ENCODE results near the gene THRAP3. TPM values are rescaled to one million over a fixed set of nuclear protein-coding genes. Genes with fewer than 3 reads are reported as not detected.
A peak's percentile ranks its signal among the peaks of the same experiment; 100 is the strongest.

The THRAP3 gene
- total and polyA plus RNA-seq, 9 of the 15 experiments (the other 6 are each of a cell fraction or from before 2014, with no cell fraction given), result 66.2 to 135 (median 113) TPM

DNA sequence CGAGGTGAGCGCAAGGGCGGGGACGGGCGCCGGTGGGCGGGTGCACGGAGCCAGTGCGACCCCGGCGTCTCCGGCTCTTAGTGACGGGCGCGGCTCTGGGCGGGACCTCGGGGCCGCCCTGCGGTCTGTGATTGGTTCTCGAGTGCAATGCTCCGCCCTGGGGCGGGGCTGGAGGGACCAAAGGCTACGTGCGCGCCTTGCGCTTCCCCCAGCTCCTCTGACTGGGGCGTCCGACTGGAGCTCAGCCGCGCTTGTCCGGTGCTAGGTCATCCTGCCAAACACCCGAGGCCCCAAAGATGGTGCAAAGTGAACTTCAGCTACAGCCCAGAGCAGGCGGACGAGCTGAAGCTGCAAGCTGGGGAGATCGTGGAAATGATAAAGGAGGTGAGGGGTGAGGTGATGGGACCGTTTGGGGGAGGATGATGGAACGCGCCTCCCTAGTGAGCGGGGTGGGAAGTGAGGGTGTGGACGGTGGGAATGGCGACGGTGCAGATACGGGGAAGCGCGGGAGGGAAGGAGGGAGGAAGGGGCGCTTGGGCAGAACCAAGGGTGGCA lies 82.7 kb downstream of the THRAP3 start (continued):
- TF ChIP-seq, protein P1, sequence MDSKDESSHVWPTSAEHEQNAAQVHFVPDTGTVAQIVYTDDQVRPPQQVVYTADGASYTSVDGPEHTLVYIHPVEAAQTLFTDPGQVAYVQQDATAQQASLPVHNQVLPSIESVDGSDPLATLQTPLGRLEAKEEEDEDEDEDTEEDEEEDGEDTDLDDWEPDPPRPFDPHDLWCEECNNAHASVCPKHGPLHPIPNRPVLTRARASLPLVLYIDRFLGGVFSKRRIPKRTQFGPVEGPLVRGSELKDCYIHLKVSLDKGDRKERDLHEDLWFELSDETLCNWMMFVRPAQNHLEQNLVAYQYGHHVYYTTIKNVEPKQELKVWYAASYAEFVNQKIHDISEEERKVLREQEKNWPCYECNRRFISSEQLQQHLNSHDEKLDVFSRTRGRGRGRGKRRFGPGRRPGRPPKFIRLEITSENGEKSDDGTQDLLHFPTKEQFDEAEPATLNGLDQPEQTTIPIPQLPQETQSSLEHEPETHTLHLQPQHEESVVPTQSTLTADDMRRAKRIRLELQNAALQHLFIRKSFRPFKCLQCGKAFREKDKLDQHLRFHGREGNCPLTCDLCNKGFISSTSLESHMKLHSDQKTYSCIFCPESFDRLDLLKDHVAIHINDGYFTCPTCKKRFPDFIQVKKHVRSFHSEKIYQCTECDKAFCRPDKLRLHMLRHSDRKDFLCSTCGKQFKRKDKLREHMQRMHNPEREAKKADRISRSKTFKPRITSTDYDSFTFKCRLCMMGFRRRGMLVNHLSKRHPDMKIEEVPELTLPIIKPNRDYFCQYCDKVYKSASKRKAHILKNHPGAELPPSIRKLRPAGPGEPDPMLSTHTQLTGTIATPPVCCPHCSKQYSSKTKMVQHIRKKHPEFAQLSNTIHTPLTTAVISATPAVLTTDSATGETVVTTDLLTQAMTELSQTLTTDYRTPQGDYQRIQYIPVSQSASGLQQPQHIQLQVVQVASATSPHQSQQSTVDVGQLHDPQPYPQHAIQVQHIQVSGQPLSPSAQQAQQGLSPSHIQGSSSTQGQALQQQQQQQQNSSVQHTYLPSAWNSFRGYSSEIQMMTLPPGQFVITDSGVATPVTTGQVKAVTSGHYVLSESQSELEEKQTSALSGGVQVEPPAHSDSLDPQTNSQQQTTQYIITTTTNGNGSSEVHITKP (IDR thresholded peaks at IDR 0.05; ENCODE audit: partially characterized antibody), result peak; percentile 68
- TF ChIP-seq SP2 (IDR thresholded peaks at IDR 0.05; ENCODE audit: extremely low read depth, low read depth, low read length, poor library complexity, severe bottlenecking) (peak; percentile 25), ZSCAN29 (IDR thresholded peaks at IDR 0.05) (no peak), ARID1B (IDR thresholded peaks at IDR 0.05) (peak; percentile 43; the same call in 1 of the 2 replicates), NFRKB (IDR thresholded peaks at IDR 0.05; ENCODE audit: low read depth) (peak; percentile 59; the same call in 1 of the 2 replicates), ASH1L (IDR thresholded peaks at IDR 0.05; ENCODE audit: borderline replicate concordance, low read depth, partially characterized antibody) (peak; percentile 43)
- TF ChIP-seq, protein P2, sequence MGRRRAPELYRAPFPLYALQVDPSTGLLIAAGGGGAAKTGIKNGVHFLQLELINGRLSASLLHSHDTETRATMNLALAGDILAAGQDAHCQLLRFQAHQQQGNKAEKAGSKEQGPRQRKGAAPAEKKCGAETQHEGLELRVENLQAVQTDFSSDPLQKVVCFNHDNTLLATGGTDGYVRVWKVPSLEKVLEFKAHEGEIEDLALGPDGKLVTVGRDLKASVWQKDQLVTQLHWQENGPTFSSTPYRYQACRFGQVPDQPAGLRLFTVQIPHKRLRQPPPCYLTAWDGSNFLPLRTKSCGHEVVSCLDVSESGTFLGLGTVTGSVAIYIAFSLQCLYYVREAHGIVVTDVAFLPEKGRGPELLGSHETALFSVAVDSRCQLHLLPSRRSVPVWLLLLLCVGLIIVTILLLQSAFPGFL (CRISPR knock-in tag; IDR thresholded peaks at IDR 0.05), result no peak
- TF ChIP-seq, protein P3, sequence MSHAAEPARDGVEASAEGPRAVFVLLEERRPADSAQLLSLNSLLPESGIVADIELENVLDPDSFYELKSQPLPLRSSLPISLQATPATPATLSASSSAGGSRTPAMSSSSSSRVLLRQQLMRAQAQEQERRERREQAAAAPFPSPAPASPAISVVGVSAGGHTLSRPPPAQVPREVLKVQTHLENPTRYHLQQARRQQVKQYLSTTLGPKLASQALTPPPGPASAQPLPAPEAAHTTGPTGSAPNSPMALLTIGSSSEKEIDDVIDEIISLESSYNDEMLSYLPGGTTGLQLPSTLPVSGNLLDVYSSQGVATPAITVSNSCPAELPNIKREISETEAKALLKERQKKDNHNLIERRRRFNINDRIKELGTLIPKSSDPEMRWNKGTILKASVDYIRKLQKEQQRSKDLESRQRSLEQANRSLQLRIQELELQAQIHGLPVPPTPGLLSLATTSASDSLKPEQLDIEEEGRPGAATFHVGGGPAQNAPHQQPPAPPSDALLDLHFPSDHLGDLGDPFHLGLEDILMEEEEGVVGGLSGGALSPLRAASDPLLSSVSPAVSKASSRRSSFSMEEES (CRISPR knock-in tag; IDR thresholded peaks at IDR 0.05), result no peak
- TF ChIP-seq, protein P4, sequence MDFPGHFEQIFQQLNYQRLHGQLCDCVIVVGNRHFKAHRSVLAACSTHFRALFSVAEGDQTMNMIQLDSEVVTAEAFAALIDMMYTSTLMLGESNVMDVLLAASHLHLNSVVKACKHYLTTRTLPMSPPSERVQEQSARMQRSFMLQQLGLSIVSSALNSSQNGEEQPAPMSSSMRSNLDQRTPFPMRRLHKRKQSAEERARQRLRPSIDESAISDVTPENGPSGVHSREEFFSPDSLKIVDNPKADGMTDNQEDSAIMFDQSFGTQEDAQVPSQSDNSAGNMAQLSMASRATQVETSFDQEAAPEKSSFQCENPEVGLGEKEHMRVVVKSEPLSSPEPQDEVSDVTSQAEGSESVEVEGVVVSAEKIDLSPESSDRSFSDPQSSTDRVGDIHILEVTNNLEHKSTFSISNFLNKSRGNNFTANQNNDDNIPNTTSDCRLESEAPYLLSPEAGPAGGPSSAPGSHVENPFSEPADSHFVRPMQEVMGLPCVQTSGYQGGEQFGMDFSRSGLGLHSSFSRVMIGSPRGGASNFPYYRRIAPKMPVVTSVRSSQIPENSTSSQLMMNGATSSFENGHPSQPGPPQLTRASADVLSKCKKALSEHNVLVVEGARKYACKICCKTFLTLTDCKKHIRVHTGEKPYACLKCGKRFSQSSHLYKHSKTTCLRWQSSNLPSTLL (IDR thresholded peaks at IDR 0.05), result no peak
- TF ChIP-seq, protein P5, sequence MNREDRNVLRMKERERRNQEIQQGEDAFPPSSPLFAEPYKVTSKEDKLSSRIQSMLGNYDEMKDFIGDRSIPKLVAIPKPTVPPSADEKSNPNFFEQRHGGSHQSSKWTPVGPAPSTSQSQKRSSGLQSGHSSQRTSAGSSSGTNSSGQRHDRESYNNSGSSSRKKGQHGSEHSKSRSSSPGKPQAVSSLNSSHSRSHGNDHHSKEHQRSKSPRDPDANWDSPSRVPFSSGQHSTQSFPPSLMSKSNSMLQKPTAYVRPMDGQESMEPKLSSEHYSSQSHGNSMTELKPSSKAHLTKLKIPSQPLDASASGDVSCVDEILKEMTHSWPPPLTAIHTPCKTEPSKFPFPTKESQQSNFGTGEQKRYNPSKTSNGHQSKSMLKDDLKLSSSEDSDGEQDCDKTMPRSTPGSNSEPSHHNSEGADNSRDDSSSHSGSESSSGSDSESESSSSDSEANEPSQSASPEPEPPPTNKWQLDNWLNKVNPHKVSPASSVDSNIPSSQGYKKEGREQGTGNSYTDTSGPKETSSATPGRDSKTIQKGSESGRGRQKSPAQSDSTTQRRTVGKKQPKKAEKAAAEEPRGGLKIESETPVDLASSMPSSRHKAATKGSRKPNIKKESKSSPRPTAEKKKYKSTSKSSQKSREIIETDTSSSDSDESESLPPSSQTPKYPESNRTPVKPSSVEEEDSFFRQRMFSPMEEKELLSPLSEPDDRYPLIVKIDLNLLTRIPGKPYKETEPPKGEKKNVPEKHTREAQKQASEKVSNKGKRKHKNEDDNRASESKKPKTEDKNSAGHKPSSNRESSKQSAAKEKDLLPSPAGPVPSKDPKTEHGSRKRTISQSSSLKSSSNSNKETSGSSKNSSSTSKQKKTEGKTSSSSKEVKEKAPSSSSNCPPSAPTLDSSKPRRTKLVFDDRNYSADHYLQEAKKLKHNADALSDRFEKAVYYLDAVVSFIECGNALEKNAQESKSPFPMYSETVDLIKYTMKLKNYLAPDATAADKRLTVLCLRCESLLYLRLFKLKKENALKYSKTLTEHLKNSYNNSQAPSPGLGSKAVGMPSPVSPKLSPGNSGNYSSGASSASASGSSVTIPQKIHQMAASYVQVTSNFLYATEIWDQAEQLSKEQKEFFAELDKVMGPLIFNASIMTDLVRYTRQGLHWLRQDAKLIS (CRISPR knock-in tag; IDR thresholded peaks at IDR 0.05), result no peak
- TF ChIP-seq, protein P6, sequence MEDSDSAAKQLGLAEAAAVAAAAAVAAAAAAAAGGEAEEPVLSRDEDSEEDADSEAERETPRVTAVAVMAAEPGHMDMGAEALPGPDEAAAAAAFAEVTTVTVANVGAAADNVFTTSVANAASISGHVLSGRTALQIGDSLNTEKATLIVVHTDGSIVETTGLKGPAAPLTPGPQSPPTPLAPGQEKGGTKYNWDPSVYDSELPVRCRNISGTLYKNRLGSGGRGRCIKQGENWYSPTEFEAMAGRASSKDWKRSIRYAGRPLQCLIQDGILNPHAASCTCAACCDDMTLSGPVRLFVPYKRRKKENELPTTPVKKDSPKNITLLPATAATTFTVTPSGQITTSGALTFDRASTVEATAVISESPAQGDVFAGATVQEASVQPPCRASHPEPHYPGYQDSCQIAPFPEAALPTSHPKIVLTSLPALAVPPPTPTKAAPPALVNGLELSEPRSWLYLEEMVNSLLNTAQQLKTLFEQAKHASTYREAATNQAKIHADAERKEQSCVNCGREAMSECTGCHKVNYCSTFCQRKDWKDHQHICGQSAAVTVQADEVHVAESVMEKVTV (CRISPR knock-in tag; IDR thresholded peaks at IDR 0.05), result no peak

Data from K562 (cell line).